Mesothelial cell of epicardium (in vitro differentiated cells): ENCODE results near the gene ST3GAL3. TPM values are rescaled to one million over a fixed set of nuclear protein-coding genes. Genes with fewer than 3 reads are reported as not detected.

Source experiments
- DNase-seq, 2 experiments: peaks; one replicate each; pipeline ENCODE4 v3.0.0; 2021; ENCODE audit warnings: low spot score in 2 of 2; ENCODE audit not compliant: unreplicated experiment in 2 of 2
- H3K27ac Mint-ChIP-seq: 2 replicates; pipeline ENCODE4 v1.8.0; 2021; ENCODE audit warnings: mixed read lengths
- H3K27me3 Mint-ChIP-seq: 2 replicates; pipeline ENCODE4 v1.8.0; 2021; ENCODE audit warnings: low read depth, mixed read lengths
- H3K36me3 Mint-ChIP-seq: 2 replicates; pipeline ENCODE4 v1.8.0; 2021; ENCODE audit warnings: mixed read lengths
- H3K4me1 Mint-ChIP-seq: 2 replicates; pipeline ENCODE4 v1.8.0; 2021; ENCODE audit warnings: mixed read lengths
- H3K4me3 Mint-ChIP-seq: 2 replicates; pipeline ENCODE4 v1.8.0; 2021; ENCODE audit warnings: mild to moderate bottlenecking, moderate library complexity, mixed read lengths
- H3K9me3 Mint-ChIP-seq: 2 replicates; pipeline ENCODE4 v1.8.0; 2021; ENCODE audit warnings: mixed read lengths
- CTCF ChIP-seq: fragments of 200-600 bp; sonication (generic); IDR thresholded peaks from one replicate; pipeline ENCODE4 v1.5.0; 2021; ENCODE audit warnings: antibody characterized with exemption; ENCODE audit not compliant: unreplicated experiment
- total RNA-seq: library from RNA; stranded (reverse); gene quantifications from 3 replicates; pipeline ENCODE4 v1.2.1, GENCODE V29; 2021

The ST3GAL3 gene
- total RNA-seq, 1 donor from 2014 or later: 31.0 TPM

- Mint-ChIP-seq H3K36me3 (peaks cover 14% of the 10 kb centered on the region), H3K27ac (no peak overlapping the region), H3K4me1 (peaks cover 16% of the 10 kb centered on the region), H3K4me3 (no peak overlapping the region), H3K9me3 (no peaks in the 10 kb centered on the region), H3K27me3 (no peaks in the 10 kb centered on the region)
- DNase-seq: no peak
- no peak for TF ChIP-seq CTCF
These were observed 3.5 kb upstream of the ST3GAL3 start for GRCh38 chr1:43703836-43704235.

GRCh38 chr1:43704838-43705237, 2.5 kb upstream of the ST3GAL3 start:
- DNase-seq: no peak
- no peak overlapping the region for H3K4me3 Mint-ChIP-seq
- H3K27me3 Mint-ChIP-seq: no peaks in the 10 kb centered on the region
- peaks cover 14% of the 10 kb centered on the region for H3K36me3 Mint-ChIP-seq
- no peaks in the 10 kb centered on the region for H3K9me3 Mint-ChIP-seq
- no peak for TF ChIP-seq CTCF
- peaks cover 18% of the 10 kb centered on the region for H3K4me1 Mint-ChIP-seq
- peak overlapping the region; percentile 39 for H3K27ac Mint-ChIP-seq

GRCh38 chr1:43705334-43705733, 2.0 kb upstream of the ST3GAL3 start:
- no peak for DNase-seq
- H3K4me3 Mint-ChIP-seq: no peak overlapping the region
- peaks cover 18% of the 10 kb centered on the region for H3K4me1 Mint-ChIP-seq
- no peaks in the 10 kb centered on the region for H3K9me3 Mint-ChIP-seq
- no peaks in the 10 kb centered on the region for H3K27me3 Mint-ChIP-seq
- no peak for TF ChIP-seq CTCF
- peaks cover 13% of the 10 kb centered on the region for H3K36me3 Mint-ChIP-seq
- no peak overlapping the region for H3K27ac Mint-ChIP-seq

GRCh38 chr1:43705982-43706597, 1.2 kb upstream of the ST3GAL3 start:
- H3K4me3 Mint-ChIP-seq: peak overlapping the region; percentile 77
- no peaks in the 10 kb centered on the region for H3K9me3 Mint-ChIP-seq
- H3K27ac Mint-ChIP-seq: peak overlapping the region; percentile 36
- DNase-seq: no peak
- TF ChIP-seq CTCF: no peak
- H3K27me3 Mint-ChIP-seq: no peaks in the 10 kb centered on the region
- H3K36me3 Mint-ChIP-seq: peaks cover 15% of the 10 kb centered on the region
- H3K4me1 Mint-ChIP-seq: peaks cover 18% of the 10 kb centered on the region

- no peaks in the 10 kb centered on the region for H3K9me3 Mint-ChIP-seq
These were observed 642 bp upstream of the ST3GAL3 start for GRCh38 chr1:43706598-43707189.

More at GRCh38 chr1:43706598-43707189, 642 bp upstream of the ST3GAL3 start:
- DNase-seq: no peak
- H3K27ac Mint-ChIP-seq: peak overlapping the region; percentile 36
- no peak for TF ChIP-seq CTCF
- H3K27me3 Mint-ChIP-seq: no peaks in the 10 kb centered on the region
- H3K4me3 Mint-ChIP-seq: peak overlapping the region; percentile 77
- H3K36me3 Mint-ChIP-seq: peaks cover 12% of the 10 kb centered on the region
- H3K4me1 Mint-ChIP-seq: peaks cover 18% of the 10 kb centered on the region
